HUDEP-2 (cell line): ENCODE data around the gene TRIM40.

Experiments used
- DNase-seq, 76 experiments: peaks; one replicate each; lab custom pipeline; 2025; ENCODE audit not compliant: unreplicated experiment in 76 of 76; lab: John Stamatoyannopoulos, UW

The TRIM40 gene

GRCh38 chr6:30147096-30147495, 11.2 kb downstream of the TRIM40 start:
- DNase-seq: no peak

GRCh38 chr6:30149234-30149633, 13.3 kb downstream of the TRIM40 start:
- peak in 5 of 76 experiments; percentile 12 to 51 (median 30) for DNase-seq

- DNase-seq: no peak
Observed at GRCh38 chr6:30149858-30150550, 14.1 kb downstream of the TRIM40 start.

DNA sequence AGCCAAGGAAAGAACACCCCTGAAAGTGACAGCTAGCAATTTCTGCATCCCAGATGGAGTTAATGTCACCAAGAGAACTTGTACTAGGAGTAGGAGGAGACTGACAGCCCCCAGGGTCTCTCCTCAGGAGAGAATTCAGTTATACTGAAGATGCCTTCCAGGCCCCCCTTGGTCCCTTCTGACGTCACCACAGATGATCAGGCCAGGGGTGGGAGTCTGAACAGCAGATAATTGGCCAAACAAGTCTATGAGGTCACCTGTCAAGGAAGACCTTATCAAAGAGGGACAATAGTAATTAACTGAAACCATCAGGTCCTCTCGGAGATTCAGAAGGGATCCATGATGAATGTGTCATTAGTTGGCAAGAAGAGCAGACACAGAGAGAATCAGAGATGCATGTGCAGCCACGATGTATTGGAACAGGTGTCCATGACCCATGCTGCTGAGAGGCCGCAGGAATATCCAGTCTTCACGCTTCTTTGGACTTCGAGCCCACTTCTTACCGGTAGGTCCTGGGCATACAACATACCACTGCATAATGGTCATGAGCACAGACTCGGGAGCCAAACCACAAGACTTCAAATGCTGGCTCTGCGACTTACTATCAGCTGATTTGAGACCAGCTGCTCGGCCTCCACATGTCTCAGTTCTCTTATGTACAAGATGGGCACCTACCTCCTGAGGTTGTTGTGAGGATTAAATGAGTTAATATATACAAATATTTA, 14.9 kb downstream of the TRIM40 start:
- no peak for DNase-seq

- DNase-seq: peak in 7 of 76 experiments; percentile 12 to 33 (median 17)
Observed at GRCh38 chr6:30151580-30151979, 15.6 kb downstream of the TRIM40 start.

- DNase-seq: peak in 23 of 76 experiments; percentile 10 to 65 (median 33)
Observed at GRCh38 chr6:30152016-30152673, 16.2 kb downstream of the TRIM40 start.

GRCh38 chr6:30152910-30153610, 17.1 kb downstream of the TRIM40 start:
- DNase-seq: no peak

- DNase-seq: no peak
Observed at GRCh38 chr6:30154061-30154460, 18.1 kb downstream of the TRIM40 start.

GRCh38 chr6:30154709-30155519, 19.0 kb downstream of the TRIM40 start:
- peak in 1 of 76 experiments; percentile 29 for DNase-seq

DNA sequence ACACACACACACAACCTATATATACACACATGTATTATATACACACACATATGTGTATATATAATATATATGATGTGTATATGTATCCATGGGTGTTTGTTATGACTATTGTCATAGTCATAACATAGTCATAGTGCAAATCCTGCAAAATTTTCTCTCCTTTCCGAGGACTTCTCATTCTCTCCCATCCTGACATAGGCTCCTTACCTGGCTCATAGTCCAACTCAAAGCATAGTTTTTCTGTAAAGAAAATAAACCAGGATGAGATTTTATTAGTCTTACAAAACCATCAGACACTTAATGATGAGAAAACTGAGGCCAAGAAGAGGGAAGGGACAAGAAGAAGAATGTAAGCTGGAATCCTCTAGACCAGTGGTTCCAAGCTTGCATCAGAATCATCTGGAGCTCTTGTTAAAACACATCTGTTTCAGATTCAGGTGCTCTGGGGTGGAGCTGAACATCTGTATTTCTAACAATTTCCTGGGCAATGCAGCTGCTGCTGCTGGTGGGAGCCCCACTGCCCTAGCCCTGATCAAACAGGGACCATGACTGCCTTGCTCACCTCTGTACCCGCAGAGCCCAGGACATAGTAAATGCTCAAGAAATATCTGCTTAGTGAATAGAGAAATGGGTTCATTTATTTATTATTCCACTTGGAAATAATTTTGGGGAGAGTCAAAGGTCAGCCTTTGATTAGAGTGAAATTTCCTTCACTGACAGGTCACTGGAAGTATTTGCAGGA, 19.8 kb downstream of the TRIM40 start:
- DNase-seq: no peak

GRCh38 chr6:30156262-30156599, 20.3 kb downstream of the TRIM40 start:
- DNase-seq: peak in 6 of 76 experiments; percentile 9 to 32 (median 14)

GRCh38 chr6:30156774-30157173, 20.8 kb downstream of the TRIM40 start:
- no peak for DNase-seq

DNA sequence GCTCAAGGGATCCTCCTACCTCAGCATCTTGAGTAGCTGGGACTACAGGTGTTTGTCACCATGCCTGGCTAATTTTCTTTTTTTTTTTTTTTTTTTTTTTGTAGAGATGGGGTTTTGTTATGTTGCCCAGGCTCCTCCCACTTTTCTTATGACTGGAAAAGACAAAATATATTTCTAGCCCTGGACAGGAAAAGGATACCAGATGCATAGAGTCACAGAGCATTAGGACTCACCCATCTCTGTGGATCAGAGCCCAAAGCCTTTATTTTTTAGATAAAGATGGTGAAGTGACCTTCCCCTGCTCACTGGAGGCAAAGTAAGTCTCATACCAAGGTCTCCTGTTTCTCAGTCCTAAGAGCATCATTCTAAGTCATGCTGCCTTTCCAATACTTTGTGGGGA, 21.6 kb downstream of the TRIM40 start:
- DNase-seq: no peak

GRCh38 chr6:30157999-30158398, 22.1 kb downstream of the TRIM40 start:
- no peak for DNase-seq

- DNase-seq: no peak
Observed at GRCh38 chr6:30158475-30159040, 22.6 kb downstream of the TRIM40 start.

DNA sequence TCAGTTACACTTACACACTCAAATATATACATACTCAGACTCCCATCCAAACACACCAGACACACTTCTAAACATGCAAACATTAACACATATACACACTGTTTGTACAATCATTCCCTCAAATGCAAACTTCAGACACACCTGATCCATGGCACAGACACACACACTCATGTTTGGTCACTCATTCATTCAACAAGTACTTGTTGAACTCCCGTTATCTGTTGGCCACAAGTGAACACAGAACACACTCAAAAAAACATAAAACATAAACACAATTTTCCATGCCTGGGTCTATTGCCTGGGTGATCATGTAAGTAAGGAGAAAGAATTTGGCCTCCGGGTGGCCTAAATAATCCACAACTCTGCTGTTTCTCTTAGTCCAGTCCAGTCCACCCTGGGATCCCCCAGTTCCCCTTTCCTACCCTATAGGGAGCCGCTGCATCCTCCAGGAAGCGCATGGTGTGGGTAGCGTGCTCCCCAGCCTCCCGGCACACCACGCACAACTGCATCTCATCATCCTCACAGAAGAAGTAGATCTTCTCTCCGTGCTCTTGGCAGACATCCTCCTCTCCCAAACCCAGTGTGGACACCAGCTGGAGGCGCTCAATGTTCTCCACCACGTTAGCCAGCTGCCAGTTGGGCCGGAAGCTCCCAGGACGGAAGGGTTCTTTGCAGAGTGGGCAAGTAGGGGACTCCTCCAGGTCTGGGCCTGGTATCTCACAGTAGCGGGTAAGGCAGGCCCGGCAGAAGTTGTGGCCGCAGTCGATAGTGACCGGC, 24.3 kb downstream of the TRIM40 start:
- DNase-seq: no peak

GRCh38 chr6:30160785-30161531, 25.0 kb downstream of the TRIM40 start, which contains the start of gene TRIM10:
TSS of gene TRIM10 (minus strand) at chr6:30161211. CDS start at chr6:30160858, 353 bp downstream.
- peak in 70 of 76 experiments; percentile 34 to 96 (median 74) for DNase-seq
